OCI-LY7 (cell line): ENCODE data around the gene KIAA0232. TPM values are rescaled to one million over a fixed set of nuclear protein-coding genes. Genes with fewer than 3 reads are reported as not detected.

Source experiments
- BruUV-seq: library from RNA; stranded (reverse); fragments of 400-500 nt; replicated peaks from 2 replicates; lab custom pipeline; 2021; lab: Mats Ljungman, UMichigan
- CTCF ChIA-PET: fragments of 300-600 bp; sonication (Branson Sonifier 250); formaldehyde crosslinking; loops from one replicate; lab custom pipeline; 2022; ENCODE audit warnings: antibody characterized with exemption; ENCODE audit not compliant: unreplicated experiment; lab: Charles Lee
- POLR2A ChIA-PET: fragments of 300-600 bp; sonication (Branson Sonifier 250); formaldehyde crosslinking; loops from one replicate; lab custom pipeline; 2022; ENCODE audit warnings: antibody characterized with exemption; lab: Charles Lee
- DNase-seq: peaks from one replicate; pipeline ENCODE4 v3.0.0-alpha.2; 2015; ENCODE audit warnings: low spot score
- H2AFZ ChIP-seq: fragments of 200-600 bp; sonication (generic), shearing (Covaris generic); 2 replicates; pipeline ENCODE4 v1.6.1; 2014; ENCODE audit warnings: mild to moderate bottlenecking, antibody characterized with exemption, low read length, moderate library complexity
- H3K27ac ChIP-seq: fragments of 200-600 bp; sonication (generic); 2 replicates; pipeline ENCODE4 v1.5.1; 2014; ENCODE audit warnings: mixed run types, low read depth, mild to moderate bottlenecking, moderate library complexity, low read length, inconsistent platforms; ENCODE audit not compliant: poor library complexity, severe bottlenecking
- H3K36me3 ChIP-seq: fragments of 200-600 bp; sonication (generic); 2 replicates; pipeline ENCODE4 v1.6.1; 2014; ENCODE audit warnings: mild to moderate bottlenecking, antibody characterized with exemption, low read length, moderate library complexity, mixed read lengths; ENCODE audit not compliant: insufficient read depth
- H3K4me1 ChIP-seq: fragments of 200-600 bp; sonication (generic); 2 replicates; pipeline ENCODE4 v1.5.1; 2014; ENCODE audit warnings: mild to moderate bottlenecking, low read length; ENCODE audit not compliant: insufficient read depth, poor library complexity, severe bottlenecking
- H3K4me2 ChIP-seq: fragments of 200-600 bp; sonication (generic); 2 replicates; pipeline ENCODE4 v1.6.1; 2014; ENCODE audit warnings: mild to moderate bottlenecking, low read length
- H3K4me3 ChIP-seq: fragments of 200-600 bp; sonication (generic); 2 replicates; pipeline ENCODE4 v1.5.1; 2014; ENCODE audit warnings: mild to moderate bottlenecking, low read depth, low read length; ENCODE audit not compliant: poor library complexity, severe bottlenecking
- H3K79me2 ChIP-seq: fragments of 200-600 bp; sonication (generic); 2 replicates; pipeline ENCODE4 v1.6.1; 2016; ENCODE audit warnings: low read depth, mild to moderate bottlenecking, low read length, moderate library complexity, mixed read lengths; ENCODE audit not compliant: insufficient read depth
- H3K9me2 ChIP-seq: fragments of 200-600 bp; sonication (generic); 2 replicates; pipeline ENCODE4 v1.6.1; 2016; ENCODE audit warnings: mild to moderate bottlenecking, low read length, mixed read lengths; ENCODE audit not compliant: insufficient read depth
- H3K9me3 ChIP-seq: fragments of 200-600 bp; sonication (generic); 2 replicates; pipeline ENCODE4 v1.6.1; 2014; ENCODE audit warnings: mild to moderate bottlenecking, mixed run types, low read length, mixed read lengths
- H4K20me1 ChIP-seq: fragments of 200-600 bp; sonication (generic); 2 replicates; pipeline ENCODE4 v1.6.1; 2014; ENCODE audit warnings: mild to moderate bottlenecking, antibody characterized with exemption, low read length, moderate library complexity, mixed read lengths; ENCODE audit not compliant: insufficient read depth
- EZH2phosphoT487 ChIP-seq: fragments of 200-600 bp; sonication (generic); IDR thresholded peaks from 2 replicates; pipeline ENCODE4 v1.6.1; 2018; ENCODE audit warnings: low read depth, borderline replicate concordance, mild to moderate bottlenecking, mixed run types, antibody characterized with exemption, low read length, moderate library complexity, mixed read lengths
- intact Hi-C: fragments of 100-400 bp; cut with micrococcal nuclease; formaldehyde crosslinking; loops from one replicate; pipeline ENCODE4 v1.10.0; 2022; ENCODE audit not compliant: unreplicated experiment
- total RNA-seq, 2 experiments: library from RNA; depleted of rRNA in 1 of 2; stranded (reverse); fragments of >200 nt in 1 of 2; shearing (Covaris generic) in 1 of 2; gene quantifications; 2 replicates each; pipeline ENCODE4 v1.2.3, GENCODE V29; 2014 to 2022
- TF ChIP-seq, protein P1 (sequence below): fragments of 200-600 bp; sonication (generic); conservative IDR thresholded peaks from 2 replicates; pipeline ENCODE4 v1.5.1; 2014; ENCODE audit warnings: mild to moderate bottlenecking, antibody characterized with exemption, low read length, moderate library complexity, mixed read lengths

Gene KIAA0232
- total RNA-seq, 2 experiments from 2014 or later = 7.5 to 13.5 TPM

DNA sequence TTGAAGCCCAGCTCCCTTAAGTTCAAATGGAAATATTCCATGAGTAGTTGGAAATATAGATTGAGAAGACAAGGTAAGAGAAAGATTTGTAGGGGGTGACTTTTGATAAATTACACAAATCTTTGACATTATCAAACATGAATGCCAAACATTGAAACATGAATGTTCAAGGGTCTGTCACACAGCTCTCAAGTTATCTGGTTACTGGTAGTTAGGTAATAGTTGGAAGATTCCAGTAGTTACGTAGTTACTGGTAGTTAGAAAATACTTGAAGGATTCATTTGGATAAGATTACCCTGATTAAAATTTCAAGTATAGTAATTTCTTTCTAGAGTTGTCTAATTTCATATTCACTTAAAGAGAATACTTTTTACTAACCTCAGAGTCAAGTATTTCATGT is 20.7 kb downstream of the KIAA0232 start:
- POLR2A ChIA-PET = interaction anchor here (0.5 to 1.3 kb wide), 3 partner anchors 18 to 683 kb away, joined by 3 to 4 read pairs (median 4); no protein-coding TSS in a partner anchor
- no peaks in the 10 kb centered on the region; the same call in 1 of the 2 replicates for H3K79me2 ChIP-seq

DNA sequence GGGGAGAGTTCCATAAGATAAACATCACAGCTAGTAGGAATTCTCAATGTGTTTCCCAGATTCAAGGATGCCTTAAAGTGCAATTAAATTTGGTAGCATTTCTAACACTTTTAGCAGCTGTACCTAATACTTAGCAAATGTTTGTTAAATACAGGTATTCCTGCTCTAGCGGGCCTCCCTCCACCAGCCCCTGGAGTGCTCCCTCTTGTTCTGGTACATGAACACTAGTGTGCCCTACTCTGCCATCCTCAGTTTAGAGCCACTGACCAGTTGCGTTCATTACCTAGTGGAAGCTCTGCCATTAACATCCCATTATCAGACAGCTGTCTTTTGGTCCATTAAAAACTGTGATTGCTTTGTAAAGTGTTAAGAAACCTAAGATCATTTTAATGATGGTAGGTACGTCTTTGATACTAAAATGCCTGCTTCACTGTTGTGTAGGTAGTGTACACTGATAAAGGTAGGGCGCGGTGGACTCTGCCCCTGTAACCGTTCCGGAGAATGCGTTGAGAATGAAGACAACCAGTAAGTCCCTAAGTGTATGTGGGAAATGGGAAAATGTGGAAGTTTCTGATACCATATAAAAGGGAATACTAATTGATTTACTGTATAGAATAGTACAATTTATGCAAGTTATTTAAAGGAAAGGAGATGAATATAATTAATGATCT is 21.7 kb downstream of the KIAA0232 start:
- CTCF ChIA-PET = no interaction called here
- no peak for DNase-seq

More for the DNA sequence above, 20.7 kb downstream of the KIAA0232 start:
- Histone ChIP-seq H3K9me3 (no peaks in the 10 kb centered on the region), H4K20me1 (peaks cover 4% of the 10 kb centered on the region), H3K36me3 (0 out of 2 replicates have a peak, but pooled peaks cover 5% of the 10 kb centered on the region), H3K4me3 (no peak overlapping the region), H3K4me2 (no peak overlapping the region), H3K9me2 (no peaks in the 10 kb centered on the region), H3K27ac (no peak overlapping the region), H2AFZ (no peak overlapping the region), H3K4me1 (no peaks in the 10 kb centered on the region)
- no peak for DNase-seq
- intact Hi-C loops = no loop called here
- BruUV-seq = no TSS peak
- CTCF ChIA-PET = no interaction called here
- TF ChIP-seq EZH2phosphoT487 = no peak
- TF ChIP-seq, protein P1, sequence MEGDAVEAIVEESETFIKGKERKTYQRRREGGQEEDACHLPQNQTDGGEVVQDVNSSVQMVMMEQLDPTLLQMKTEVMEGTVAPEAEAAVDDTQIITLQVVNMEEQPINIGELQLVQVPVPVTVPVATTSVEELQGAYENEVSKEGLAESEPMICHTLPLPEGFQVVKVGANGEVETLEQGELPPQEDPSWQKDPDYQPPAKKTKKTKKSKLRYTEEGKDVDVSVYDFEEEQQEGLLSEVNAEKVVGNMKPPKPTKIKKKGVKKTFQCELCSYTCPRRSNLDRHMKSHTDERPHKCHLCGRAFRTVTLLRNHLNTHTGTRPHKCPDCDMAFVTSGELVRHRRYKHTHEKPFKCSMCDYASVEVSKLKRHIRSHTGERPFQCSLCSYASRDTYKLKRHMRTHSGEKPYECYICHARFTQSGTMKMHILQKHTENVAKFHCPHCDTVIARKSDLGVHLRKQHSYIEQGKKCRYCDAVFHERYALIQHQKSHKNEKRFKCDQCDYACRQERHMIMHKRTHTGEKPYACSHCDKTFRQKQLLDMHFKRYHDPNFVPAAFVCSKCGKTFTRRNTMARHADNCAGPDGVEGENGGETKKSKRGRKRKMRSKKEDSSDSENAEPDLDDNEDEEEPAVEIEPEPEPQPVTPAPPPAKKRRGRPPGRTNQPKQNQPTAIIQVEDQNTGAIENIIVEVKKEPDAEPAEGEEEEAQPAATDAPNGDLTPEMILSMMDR = no peak

More for the DNA sequence above, 21.7 kb downstream of the KIAA0232 start:
- H4K20me1 ChIP-seq = peaks cover 4% of the 10 kb centered on the region
- no peaks in the 10 kb centered on the region for H3K9me2 ChIP-seq
- no peak overlapping the region for H3K4me2 ChIP-seq
- no peak overlapping the region for H3K27ac ChIP-seq
- no peak overlapping the region for H2AFZ ChIP-seq
- H3K4me3 ChIP-seq = no peak overlapping the region
- POLR2A ChIA-PET = interaction anchor here (0.6 to 1.3 kb wide), 2 partner anchors 19 to 684 kb away, joined by 4 read pairs; no protein-coding TSS in a partner anchor
- BruUV-seq = no TSS peak
- TF ChIP-seq, protein P1 = no peak
- TF ChIP-seq EZH2phosphoT487 = no peak
- no peaks in the 10 kb centered on the region for H3K9me3 ChIP-seq
- H3K79me2 ChIP-seq = no peaks in the 10 kb centered on the region; the same call in 1 of the 2 replicates
- intact Hi-C loops = no loop called here
- no peaks in the 10 kb centered on the region for H3K4me1 ChIP-seq
- H3K36me3 ChIP-seq = 0 out of 2 replicates have a peak, but pooled peaks cover 3% of the 10 kb centered on the region
